Mucosa of descending colon (tissue), 3 donors: ENCODE measurements around the gene PTGDS. TPM values are rescaled to one million over a fixed set of nuclear protein-coding genes. Genes with fewer than 3 reads are reported as not detected.
A peak's percentile ranks its signal among the peaks of the same experiment; 100 is the strongest.

Experiments used
- ATAC-seq: fragments of 200-7000 bp; cut with Tn5 transposase; one replicate; pipeline ENCODE4 v1.9.1; 2020; ENCODE audit warnings: mild to moderate bottlenecking, moderate library complexity
- DNase-seq, 3 donors: peaks; one replicate each; pipeline ENCODE4 v3.0.0-alpha.2; 2020
- H3K36me3 ChIP-seq: fragments of 200-600 bp; one replicate; pipeline ENCODE4 v1.8.0; 2021; ENCODE audit warnings: low read depth, mild to moderate bottlenecking
- H3K4me1 ChIP-seq: fragments of 200-600 bp; one replicate; pipeline ENCODE4 v1.8.0; 2021; ENCODE audit warnings: low read depth, mild to moderate bottlenecking
- H3K4me3 ChIP-seq: fragments of 200-600 bp; one replicate; pipeline ENCODE4 v1.8.0; 2021; ENCODE audit warnings: mild to moderate bottlenecking
- H3K9me3 ChIP-seq: fragments of 200-600 bp; one replicate; pipeline ENCODE4 v1.8.0; 2021; ENCODE audit warnings: mild to moderate bottlenecking
- intact Hi-C, 2 donors: fragments of 100-400 bp; cut with DNase I in 1 of 2; cut with micrococcal nuclease in 1 of 2; formaldehyde crosslinking; loops; one replicate each; pipeline versions ENCODE4 v1.11.0 to v1.11.1; 2022; cut with DNase I, micrococcal nuclease
- total RNA-seq, 3 donors: library from RNA; stranded (reverse); fragmentation: NEBNext Ultra II Directional in 2 of 3; extraction: Animal tissue kit (Norgen Biotek cat#: 25700) in 2 of 3; gene quantifications; one replicate each; pipeline versions ENCODE4 v1.2.1 to v1.2.4, GENCODE V29; 2021 to 2023
- TF ChIP-seq, protein P1 (sequence below): fragments of 200-600 bp; IDR thresholded peaks from one replicate; pipeline ENCODE4 v1.8.0; 2022; ENCODE audit warnings: antibody characterized with exemption, mild to moderate bottlenecking
- donor health status: DM: no; HTN: no; CAD: no; lungs with moderate emphysema.
- donor health status: DM: no; HTN: no; CAD: no.
- donor health status: DM: no; HTN: yes; CAD: no.

The PTGDS gene
- total RNA-seq, 3 donors from 2014 or later, result 2.5 to 45.4 (median 16.1) TPM

- Histone ChIP-seq H3K4me3 (no peak overlapping the region), H3K4me1 (peaks cover 2% of the 10 kb centered on the region), H3K36me3 (no peaks in the 10 kb centered on the region), H3K9me3 (no peaks in the 10 kb centered on the region)
- intact Hi-C loops, result no loop called here
- TF ChIP-seq, protein P1, sequence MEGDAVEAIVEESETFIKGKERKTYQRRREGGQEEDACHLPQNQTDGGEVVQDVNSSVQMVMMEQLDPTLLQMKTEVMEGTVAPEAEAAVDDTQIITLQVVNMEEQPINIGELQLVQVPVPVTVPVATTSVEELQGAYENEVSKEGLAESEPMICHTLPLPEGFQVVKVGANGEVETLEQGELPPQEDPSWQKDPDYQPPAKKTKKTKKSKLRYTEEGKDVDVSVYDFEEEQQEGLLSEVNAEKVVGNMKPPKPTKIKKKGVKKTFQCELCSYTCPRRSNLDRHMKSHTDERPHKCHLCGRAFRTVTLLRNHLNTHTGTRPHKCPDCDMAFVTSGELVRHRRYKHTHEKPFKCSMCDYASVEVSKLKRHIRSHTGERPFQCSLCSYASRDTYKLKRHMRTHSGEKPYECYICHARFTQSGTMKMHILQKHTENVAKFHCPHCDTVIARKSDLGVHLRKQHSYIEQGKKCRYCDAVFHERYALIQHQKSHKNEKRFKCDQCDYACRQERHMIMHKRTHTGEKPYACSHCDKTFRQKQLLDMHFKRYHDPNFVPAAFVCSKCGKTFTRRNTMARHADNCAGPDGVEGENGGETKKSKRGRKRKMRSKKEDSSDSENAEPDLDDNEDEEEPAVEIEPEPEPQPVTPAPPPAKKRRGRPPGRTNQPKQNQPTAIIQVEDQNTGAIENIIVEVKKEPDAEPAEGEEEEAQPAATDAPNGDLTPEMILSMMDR, result no peak
- DNase-seq, result peak; percentile 66 to 80 (median 77)
- ATAC-seq, result peak; percentile 75
Measured at GRCh38 chr9:136978073-136978864, 965 bp downstream of the PTGDS start.

DNA sequence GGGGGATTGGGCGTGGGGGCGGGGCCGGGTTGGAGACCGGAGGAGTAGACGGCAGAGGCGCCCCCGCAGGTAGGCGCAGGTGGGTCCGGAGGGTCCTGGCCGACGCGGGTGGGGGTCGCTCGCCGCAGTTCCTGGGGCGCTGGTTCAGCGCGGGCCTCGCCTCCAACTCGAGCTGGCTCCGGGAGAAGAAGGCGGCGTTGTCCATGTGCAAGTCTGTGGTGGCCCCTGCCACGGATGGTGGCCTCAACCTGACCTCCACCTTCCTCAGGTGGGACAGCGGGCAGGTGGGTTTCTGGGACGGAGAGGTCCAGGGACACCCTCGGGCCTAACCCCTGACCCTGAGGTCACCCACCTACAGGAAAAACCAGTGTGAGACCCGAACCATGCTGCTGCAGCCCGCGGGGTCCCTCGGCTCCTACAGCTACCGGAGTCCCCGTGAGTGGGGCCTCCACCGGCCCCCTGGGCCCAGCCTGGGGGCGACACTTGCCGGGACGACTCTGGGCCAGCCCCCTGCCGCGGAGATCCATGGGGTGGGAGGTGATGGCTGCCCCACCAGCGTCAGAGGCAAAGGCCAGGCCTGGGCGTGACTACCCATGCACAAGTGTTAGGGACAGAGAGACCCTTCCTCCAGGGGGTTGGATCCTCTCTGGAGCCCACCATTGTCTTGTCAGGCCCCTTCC lies 1.7 kb downstream of the PTGDS start:
- Histone ChIP-seq H3K9me3 (no peaks in the 10 kb centered on the region), H3K4me3 (no peak overlapping the region), H3K36me3 (no peaks in the 10 kb centered on the region), H3K4me1 (peaks cover 2% of the 10 kb centered on the region)
- ATAC-seq, result no peak
- intact Hi-C loops, result no loop called here
- TF ChIP-seq, protein P1, result no peak
- DNase-seq, result no peak

DNA sequence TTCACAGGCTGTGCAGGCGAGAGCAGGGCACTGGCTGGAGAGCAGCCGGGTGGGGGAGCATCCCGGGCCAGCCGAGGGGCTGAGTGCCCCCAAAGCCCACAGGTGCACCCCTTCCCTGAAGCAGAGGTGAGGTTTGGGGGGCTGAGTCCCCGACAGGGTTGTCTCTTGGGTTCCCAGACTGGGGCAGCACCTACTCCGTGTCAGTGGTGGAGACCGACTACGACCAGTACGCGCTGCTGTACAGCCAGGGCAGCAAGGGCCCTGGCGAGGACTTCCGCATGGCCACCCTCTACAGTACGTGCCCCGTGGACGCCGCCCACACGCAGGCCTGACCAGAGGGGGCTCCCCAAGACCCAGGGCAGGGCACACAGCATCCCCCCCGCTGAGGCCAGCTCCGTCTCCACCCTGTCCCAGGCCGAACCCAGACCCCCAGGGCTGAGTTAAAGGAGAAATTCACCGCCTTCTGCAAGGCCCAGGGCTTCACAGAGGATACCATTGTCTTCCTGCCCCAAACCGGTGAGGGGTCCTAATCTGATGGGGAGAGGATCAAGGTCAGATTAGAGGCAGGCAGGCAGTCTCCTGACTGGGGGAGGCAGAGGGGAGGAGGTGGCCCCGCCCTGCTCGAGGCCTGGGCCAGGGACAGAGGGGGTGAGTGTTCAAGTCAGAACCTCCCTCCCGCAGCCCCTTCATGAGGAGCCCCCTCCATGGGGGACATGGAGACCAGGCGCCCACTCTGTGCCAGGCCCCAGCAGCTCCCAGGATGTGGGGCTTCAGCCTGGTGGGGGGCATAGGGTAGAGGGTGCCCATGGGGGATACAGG lies 2.7 kb downstream of the PTGDS start:
- Histone ChIP-seq H3K36me3 (no peaks in the 10 kb centered on the region), H3K9me3 (no peaks in the 10 kb centered on the region), H3K4me3 (no peak overlapping the region), H3K4me1 (peaks cover 2% of the 10 kb centered on the region)
- ATAC-seq, result no peak
- intact Hi-C loops, result no loop called here
- TF ChIP-seq, protein P1, result no peak
- DNase-seq, result no peak

GRCh38 chr9:136980669-136981478 lies 3.6 kb downstream of the PTGDS start:
- H3K9me3 ChIP-seq, result no peaks in the 10 kb centered on the region
- DNase-seq (no peak), ATAC-seq (no peak)
- H3K36me3 ChIP-seq, result no peaks in the 10 kb centered on the region
- no peak overlapping the region for H3K4me3 ChIP-seq
- intact Hi-C loops, result no loop called here
- peaks cover 2% of the 10 kb centered on the region for H3K4me1 ChIP-seq
- TF ChIP-seq, protein P1, result no peak

DNA sequence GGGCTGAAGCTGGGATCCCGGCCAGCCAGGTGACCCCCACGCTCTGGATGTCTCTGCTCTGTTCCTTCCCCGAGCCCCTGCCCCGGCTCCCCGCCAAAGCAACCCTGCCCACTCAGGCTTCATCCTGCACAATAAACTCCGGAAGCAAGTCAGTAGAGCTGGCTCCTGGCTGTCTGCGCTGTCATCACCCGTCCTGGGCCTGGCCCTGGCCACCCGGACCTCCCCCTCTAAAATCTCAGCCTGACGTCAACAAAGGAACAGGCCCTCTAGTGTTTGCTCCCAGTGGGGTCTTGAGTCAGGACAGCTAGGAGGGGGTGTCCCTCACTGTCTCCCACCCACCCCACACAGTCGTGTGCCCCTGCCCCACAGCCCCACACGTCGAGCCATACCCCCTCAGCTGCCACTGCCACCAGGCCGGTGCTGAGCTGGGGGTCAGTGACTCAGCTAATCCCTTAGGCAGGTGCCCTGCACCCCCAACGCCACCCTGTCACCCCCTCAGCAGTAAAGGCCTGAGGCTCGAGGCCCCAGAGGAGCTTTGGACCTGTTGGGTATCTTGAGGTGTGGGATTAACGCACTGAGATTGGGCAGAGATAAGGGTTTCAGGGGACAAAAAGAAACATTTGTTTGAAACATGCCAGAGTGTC lies 4.4 kb downstream of the PTGDS start:
- Histone ChIP-seq H3K9me3 (no peaks in the 10 kb centered on the region), H3K4me1 (peaks cover 2% of the 10 kb centered on the region), H3K36me3 (no peaks in the 10 kb centered on the region), H3K4me3 (no peak overlapping the region)
- no peak for ATAC-seq
- TF ChIP-seq, protein P1, result no peak
- no peak for DNase-seq
- intact Hi-C loops, result no loop called here
